RPMI7951 (cell line): Measurements from ENCODE around the gene ANTXR2. TPM values are rescaled to one million over a fixed set of nuclear protein-coding genes. Genes with fewer than 3 reads are reported as not detected.
"Not testable (repeated sequence)": the region's sequence is repeated elsewhere in the genome, so short reads cannot be mapped to it uniquely, and the experiment has no call there.

Experiments
- DNase-seq: peaks from one replicate; pipeline ENCODE4 v3.0.0-alpha.2; 2012; ENCODE audit warnings: low read depth
- total RNA-seq: library from RNA; depleted of rRNA; stranded (reverse); fragments of >200 nt; shearing (Covaris generic); gene quantifications from 2 replicates; pipeline ENCODE4 v1.2.3, GENCODE V29; 2014; rRNA removed

Gene ANTXR2
- total RNA-seq = 32.0 and 36.4 TPM in 2 replicates

DNA sequence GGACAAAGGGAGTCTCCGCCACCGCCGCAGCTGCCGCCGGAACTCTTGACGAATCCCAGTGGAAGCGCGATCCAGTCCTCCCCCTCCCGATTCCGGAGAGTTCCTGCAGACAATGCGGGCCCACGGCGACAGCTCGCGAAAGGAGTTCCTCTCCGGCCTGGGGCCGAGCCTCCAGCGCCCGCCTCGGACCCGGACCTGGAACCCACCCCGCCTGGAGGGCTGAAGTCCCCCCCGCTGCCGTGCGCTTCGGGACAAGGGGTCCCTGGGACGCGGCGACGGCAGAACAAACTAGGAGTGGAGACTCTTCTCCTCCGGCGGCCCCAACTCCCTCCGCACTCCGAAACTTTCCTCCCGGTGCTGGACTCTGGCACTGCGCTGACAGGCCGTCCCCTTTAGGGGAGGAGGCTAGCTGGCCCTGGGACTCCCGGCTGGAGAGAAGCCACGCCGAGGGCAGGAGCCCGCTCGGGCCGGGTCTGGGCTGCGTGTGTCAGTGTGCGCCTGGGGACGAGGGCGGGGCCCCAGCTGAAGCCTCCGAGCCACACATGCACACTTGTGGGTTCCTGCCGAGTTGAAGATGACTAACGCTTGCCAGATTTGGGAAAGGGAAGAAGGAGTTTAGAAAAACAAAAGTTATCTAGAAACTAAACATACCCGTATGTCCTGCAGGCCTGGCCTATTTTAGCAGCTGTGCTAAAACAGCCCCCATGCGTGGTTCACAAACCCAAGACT, at the start of gene ANTXR2:
Gene ANTXR2 (minus strand): TSS at position 486 of the 729 bp plus-strand sequence. CDS start 669 bp downstream, outside the sequence.
- peak; percentile 98 for DNase-seq

DNA sequence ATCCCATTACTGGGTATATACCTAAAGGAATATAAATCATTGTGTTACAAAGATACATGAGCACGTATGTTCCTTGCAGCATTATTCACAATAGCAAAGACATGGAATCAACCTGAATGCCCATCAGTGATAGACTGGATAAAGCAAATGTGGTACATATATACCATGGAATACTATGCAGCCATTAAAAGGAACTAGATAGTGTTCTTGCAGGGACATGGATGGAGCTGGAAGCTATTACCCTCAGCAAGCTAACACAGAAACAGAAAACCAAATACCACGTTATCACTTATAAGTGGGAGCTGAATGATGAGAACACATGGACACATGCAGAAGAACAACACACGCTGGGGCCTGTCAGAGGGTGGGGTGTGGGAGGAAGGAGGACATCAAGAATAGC, 48.8 kb upstream of the ANTXR2 start:
- DNase-seq = not testable (repeated sequence)

DNA sequence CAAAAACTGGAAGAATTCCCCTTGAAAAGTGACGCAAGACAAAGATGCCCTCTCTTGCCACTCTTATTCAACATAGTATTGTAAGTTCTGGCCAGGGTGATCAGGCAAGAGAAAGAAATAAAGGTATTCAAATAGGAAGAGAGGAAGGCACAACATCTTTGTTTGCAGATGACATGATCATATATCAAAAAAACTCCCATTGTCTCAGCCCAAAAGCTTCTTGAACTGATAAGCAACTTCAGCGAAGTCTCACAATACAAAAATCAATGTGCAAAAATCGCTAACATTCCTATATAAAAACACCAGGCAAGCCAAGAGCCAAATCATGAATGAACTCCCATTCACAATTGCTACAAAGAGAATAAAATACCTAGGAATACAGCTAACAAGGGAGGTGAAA, 46.6 kb upstream of the ANTXR2 start:
- DNase-seq = not testable (repeated sequence)

DNA sequence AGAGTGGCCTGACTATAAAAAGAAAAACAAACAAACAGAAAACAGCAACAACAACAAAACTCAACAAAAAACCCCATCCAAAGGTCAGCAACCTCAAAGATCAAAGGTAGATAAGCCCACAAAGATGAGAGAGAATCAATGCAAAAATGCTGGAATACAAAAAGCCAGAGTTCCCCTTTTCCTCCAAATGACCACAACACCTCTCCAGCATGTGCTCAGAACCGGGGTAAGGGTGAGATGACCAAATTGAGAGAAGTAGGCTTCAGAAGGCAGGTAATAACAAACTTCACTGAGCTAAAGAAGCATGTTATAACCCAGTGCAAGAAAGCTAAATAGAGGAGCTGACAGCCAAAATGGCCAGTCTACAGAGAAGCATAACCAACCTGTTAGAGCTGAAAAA, 43.5 kb upstream of the ANTXR2 start:
- no peak for DNase-seq

DNA sequence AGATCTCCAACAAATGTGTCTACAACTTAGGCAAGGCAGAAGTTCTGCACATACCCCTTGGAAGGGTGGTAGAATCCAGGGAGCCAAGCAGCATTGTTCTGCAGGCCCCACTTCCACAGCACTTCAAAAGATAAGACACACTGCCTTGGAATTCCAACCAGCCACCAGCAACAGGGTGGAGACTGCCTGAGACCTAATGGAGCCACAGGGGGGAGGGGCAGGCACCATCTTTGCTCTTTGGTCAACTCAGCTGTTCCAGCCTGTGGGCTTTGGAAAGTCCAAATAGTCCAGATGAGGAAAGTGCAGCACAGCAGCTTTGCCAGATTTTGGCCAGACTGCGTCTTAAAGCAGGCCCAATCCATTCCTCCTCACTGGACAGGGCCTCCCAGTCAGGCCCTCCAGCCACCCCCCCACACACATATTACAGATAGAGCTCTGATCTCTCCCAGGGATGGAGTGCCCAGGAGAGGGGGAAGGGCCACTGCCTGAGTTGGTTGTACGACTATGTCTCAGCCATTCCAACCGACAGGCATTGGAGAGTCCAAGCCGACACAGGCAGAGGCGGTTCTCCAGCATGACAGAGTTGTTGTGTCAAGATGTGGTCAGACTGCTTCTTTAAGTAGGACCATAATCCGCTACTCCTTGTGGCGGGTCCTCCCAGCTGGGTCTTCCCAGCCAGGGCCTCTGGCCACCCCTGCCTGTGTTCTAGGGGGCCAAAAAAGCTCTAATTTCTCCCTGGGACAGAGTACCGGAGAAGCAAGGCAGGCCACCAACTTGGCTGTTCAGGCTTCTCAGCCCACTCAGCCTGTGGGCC, 42.5 kb upstream of the ANTXR2 start:
- DNase-seq = peak; percentile 39

DNA sequence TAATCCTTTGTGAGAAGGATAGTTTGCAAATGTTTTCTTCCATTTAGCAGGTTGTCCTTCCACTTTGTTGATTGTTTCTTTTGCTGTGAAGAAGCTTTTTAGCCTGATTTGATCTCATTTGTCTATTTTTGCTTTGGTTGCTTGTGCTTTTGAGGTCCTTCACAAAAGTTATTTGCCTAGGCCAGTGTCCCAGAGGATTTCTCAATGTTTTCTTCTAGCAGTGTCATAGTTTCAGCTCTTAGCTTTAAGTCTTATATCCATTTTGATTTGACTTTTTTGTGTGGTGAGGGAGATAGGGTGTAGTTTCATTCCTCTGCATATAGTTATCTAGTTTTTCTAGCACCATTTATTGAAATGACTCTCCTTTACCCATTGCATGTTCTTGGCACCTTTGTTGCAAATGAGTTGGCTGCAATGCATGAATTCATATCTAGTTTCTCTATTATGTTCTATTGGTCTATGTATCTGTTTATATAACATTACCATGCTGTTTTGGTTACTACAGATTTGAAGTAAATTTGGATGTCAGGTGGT, 41.8 kb upstream of the ANTXR2 start:
- DNase-seq = no peak

DNA sequence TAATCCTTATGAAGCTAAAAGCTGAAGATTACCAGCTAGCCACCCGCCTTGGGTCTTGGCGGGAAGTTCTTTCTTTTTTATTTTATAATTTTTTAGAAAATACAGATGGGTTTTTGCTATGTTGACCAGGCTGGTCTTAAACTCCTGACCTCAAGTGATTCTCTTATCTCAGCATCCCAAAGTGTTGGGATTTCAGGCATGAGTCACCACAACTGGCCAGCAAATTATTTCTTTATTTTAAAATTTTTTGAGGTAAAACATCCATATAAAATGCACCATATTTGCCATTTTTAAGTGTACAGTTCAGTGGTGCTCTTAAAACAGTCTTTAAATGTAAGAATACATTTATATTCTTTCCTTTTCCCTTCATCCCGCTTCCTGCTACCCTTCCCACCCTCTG, 40.6 kb upstream of the ANTXR2 start:
- DNase-seq = no peak

DNA sequence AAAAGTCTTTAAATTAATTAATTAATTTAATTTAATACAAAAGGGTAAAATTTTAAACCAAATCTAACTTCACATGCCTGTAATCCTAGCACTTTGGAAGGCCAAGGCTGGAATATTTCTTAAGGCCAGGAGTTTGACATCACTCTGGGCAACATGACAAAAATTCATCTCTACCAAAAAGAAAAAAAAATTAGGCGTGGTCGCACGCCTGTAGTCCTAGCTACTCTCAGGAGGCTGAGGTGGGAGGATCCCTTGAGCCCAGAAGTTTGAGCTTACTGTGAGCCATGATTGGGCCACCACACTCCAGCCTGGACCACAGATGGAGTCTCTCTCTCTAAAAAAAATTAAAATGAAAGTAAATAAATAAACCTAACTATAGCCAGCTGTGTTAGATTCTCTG, 39.2 kb upstream of the ANTXR2 start:
- peak; percentile 56 for DNase-seq

DNA sequence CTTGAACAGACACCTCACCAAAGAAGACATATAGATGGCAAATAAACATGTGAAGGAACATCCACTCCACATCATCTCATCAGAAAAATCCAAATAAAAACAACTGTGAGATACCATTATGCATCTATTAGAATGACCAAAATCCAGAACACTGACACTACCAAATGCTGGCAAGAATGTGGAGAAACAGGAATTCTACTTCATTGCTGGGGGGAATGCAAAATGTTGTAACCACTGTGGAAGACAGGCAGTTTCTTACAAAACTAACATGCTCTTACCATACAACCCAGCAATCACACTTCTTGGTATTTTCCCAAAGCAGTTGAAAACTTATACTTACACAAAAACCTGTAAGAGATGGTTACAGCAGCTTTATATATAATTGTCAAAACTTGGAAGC, 38.2 kb upstream of the ANTXR2 start:
- DNase-seq = no peak

DNA sequence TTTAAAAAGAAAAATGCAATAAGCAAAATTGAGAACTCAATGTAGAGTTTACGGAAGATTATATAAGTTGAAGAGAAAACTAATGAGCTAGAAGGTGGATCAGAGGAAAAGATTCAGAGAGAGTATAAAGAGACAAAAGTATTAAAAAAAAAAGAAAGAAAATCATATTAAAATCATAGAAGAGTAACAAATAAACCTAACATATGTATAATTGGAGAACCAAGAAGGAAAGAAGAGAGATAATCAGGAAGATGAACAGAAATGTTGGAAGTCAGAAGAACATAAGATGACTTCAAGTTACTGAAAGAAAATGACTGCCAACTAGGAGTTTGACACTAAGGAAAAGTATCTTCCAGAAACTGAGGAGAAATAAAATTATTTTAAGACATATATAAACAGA, 34.3 kb upstream of the ANTXR2 start:
- no peak for DNase-seq

DNA sequence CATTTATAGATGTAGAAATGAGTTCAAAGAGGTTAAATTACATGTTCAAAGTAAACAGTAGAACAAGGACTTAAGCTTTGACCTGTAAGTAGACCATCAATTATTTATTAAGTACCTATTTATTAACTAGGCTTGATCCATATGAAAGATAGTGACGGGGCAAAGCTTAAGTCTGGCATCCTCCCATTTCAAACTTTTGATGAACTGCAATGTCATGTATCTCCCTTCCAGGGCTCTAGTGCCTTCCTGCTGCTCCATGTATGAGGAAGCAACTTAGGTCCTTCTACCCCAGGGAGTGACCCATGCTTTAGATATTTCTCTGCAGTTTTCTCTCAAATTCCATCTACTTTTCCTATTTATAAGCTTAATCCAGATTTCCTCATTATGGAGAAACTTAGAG, 31.9 kb upstream of the ANTXR2 start:
- DNase-seq = no peak

DNA sequence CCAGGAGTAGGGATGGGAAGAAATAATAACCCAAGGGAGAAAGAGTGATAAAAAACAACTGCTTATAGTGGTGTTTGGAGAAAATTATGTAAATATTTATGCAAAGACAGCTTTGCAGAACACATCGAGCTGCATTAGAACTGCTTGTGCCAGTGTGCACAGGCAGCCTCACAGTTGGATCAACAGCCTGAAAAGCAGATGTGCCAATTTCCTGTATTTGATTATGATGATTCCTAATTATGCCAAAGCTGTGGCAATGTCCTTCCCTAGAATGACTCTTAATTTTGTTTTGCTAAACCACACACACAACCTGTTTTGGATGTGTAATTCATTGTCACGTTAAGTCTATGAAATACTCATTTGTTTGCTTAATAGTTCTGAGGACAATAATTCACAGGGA, 30.6 kb upstream of the ANTXR2 start:
- no peak for DNase-seq

DNA sequence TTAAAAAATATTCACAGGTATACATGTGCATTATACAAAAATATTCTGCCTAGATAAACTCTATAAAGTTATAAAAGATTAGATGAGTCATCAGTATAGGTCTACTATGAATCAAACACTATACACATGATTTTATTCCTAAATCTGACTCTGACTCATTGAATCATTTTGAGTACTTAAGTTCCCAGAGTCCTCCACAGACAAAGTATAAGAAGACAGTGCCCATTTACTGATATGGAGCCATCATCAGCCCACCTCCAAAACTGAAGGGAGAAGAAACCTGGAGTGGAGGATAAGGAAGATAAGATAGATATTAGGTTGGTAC, 28.7 kb upstream of the ANTXR2 start:
- peak; percentile 28 for DNase-seq

DNA sequence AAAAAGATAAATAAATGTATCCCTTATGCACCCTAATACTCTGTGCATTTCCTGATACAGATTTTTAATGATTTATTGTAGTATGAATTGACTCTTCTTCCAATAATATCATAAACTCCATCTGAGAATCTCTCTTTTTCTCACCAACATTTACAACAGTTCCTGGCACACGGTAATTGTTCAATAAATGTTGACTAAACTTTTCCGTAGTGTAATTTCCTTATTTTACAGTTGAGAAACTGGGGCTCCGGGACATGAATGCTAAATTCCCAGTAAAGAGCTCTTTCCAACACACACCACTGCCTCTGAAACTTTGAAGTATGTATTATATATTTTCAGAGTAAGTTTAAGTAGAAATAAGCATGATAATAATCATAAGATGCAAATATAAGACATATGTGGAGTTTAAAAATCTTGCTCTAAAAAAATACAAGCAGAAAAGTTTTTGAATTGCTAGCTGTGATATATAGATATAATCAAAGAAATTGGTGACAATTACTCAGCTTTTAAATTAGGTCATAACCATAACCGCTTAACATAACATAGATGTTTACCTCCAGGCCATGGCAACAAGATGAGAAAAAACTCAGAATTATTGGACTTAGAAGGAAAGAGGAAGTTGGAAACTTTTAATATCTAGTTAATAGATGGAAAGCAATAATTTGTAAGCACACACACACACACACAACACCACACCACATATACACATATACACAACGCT, 28.2 kb upstream of the ANTXR2 start:
- DNase-seq = no peak

DNA sequence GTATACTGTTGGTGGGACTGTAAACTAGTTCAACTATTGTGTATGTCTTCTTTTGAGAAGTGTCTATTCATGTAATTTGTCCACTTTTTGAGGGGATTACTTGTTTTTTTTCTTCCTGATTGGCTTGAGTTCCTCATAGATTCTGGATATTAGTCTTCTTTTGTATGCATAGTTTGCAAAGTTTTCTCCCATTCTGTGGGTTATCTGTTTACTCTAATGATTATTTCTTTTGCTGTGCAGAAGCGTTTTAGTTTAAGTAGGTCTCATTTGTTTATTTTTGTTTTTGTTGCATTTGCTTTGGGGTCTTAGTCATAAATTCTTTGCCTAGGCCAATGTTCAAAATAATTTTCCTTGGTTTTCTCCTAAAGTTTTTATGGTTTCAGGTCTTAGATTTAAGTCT, 26.6 kb upstream of the ANTXR2 start:
- no peak for DNase-seq

DNA sequence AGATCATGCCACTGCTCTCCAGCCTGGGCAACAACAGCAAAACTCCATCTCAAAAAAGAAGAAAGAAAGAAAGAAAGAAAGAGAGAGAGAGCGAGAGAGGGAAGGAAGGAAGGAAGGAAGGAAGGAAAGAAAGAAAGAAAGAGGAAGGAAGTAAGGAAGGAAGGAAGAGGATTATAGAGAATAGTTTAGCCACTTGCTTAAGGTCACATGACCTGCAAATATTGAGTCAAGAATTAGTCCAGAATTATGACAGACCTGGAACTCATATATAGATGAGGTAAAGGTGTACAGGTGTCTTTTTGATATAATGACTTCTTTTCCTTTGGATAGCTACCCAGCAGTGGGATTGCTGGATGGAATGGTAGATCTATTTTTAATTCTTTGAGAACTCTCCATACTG, 25.6 kb upstream of the ANTXR2 start:
- DNase-seq = no peak

DNA sequence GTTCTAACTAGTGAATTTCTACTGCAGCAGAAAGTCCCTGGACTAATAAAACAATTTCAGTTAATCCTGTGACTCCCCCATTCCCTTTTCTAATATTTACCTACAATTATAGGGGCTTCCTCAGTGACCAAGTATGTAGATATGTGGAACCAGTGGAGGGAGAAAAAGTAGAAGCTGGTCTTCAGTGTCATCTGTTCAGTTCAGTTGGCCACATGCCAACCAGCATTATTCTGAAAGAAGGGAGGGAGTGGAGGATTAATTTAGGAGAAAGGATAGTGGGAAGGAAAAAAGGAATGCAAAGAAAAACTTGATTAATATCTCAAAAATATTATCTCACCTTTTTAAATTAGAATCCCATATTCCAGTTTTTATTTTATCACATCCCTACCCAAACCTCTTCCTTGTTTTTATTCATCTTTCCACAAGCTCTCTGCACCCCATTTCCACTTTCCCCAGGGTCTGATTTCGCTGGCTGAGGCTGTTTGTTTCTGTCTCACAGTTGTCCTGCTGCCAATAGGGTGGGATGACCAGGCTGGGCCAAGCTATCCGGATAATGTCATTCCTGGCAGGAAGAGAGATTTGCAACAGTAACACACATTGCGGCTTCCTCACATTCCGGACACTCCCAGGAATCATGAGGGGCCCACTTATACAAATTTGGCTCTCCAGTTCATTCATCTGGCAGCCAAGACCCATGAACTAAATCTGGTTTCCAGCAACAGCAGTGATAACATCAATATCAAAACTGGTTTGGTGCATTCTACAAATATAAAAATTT, 24.6 kb upstream of the ANTXR2 start:
- DNase-seq = peak; percentile 96

DNA sequence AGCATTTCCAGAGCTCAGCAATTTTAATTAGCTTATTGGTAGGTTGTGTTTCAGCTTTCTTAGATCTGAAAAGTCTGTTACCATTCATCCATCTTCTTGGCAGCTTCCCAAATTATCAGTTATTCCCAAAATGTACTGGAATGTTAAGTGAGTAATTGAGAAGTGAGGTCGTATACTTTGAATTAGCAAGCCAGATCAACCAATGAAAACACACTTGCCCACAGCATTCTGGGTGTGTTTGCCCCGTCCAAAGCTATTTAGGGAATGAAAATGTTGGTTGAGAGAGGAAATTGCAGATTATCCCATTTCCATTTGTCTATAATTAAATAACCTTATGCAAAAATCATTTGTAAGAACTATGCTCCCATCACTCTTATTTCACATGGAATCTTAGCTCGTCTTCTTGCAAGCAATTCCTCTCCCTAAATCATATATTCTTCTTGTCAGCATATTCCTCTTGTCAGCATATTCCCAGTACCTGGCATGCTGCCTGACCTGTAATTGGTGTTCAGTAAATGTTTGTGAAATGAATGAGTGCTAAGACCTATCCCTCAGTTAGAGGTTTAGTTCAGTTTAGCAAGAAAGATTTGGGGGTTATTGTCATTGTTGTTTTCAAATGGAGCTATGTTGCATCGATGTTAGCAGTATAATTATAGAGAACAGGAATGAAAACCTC, 23.3 kb upstream of the ANTXR2 start:
- DNase-seq = no peak

DNA sequence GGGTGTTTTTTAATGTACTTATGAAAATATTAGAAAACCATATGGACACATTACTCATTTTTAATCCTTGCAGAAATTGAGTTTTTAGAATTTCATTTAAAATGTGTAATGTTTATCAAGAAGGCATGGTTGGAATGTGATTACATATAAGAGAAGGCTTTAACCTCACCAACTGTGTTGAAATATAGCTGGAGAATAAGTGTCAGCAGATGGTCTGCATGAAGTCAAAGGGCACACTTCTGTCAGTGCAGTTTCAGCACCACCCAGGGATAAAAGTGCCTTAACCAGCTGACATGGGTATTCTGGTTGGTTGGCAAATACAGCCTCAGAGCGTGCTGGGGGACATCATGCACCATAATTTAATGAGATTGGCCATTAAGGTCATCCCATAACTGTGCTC, 21.2 kb upstream of the ANTXR2 start:
- no peak for DNase-seq

DNA sequence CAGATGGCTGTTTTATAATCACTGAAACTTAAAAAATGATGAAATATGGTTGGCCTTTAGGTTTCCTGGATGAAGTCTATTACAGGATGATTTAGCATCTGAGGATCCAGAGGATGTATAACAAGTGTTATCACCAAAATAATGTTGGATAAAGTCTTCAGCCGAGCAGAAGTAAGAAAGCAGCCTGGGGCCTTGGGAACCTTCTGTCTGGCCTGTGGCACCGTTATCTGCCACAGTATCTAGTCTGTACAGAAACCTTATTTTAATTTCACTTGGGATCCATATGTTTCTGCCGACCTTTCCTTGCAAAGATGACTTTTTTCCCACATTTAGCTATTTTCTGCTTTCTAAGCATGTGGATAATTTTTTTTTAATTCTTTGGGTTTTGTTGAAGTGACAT, 20.5 kb upstream of the ANTXR2 start:
- no peak for DNase-seq

DNA sequence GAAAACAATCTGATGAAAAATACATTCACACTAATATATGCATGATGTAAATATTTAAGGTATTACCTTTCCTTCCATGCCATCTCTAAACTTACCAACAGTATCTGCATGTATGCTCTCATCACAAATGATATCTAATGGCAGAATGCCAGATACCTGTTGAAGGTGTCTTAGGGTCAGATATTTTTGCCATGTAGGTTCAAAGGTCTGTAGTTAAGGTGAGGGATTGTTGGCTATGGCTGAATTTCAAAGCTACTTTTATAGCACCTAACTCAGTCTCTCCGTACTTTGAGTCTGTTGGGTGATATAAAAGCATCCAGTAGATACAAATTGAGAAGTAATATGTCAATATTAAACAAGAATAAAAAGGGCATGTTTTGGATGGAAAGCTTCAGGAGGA, 19.8 kb upstream of the ANTXR2 start:
- no peak for DNase-seq
